CD4-positive, alpha-beta T cell (primary cell): ENCODE results near the gene JARID2. TPM values are rescaled to one million over a fixed set of nuclear protein-coding genes. Genes with fewer than 3 reads are reported as not detected.
A peak's percentile ranks its signal among the peaks of the same experiment; 100 is the strongest.

Experiments used
- ATAC-seq: fragments of 200-7000 bp; cut with Tn5 transposase; one replicate; pipeline ENCODE4 v1.10.0; 2022; ENCODE audit warnings: mild to moderate bottlenecking; ENCODE audit not compliant: poor library complexity
- CTCF ChIA-PET: fragments of 350-600 bp; sonication (Branson Sonifier 250); formaldehyde crosslinking; loops from one replicate; lab custom pipeline; 2021; ENCODE audit warnings: antibody characterized with exemption, inconsistent platforms; lab: Charles Lee
- POLR2A ChIA-PET: fragments of 350-600 bp; sonication (Branson Sonifier 250); formaldehyde crosslinking; loops from one replicate; lab custom pipeline; 2021; ENCODE audit warnings: antibody characterized with exemption, inconsistent platforms; lab: Charles Lee
- DNase-seq, 14 experiments: peaks; one replicate each; pipeline ENCODE4 v3.0.0-alpha.2; 2013 to 2020; ENCODE audit warnings: mixed read lengths in 2 of 14
- H3K27ac ChIP-seq, 2 donors: one replicate each; pipeline versions ENCODE4 v1.5.1 to v1.7.0; 2013; ENCODE audit warnings: low read length in 2 of 2, low read depth in 1 of 2, mild to moderate bottlenecking in 1 of 2
- H3K27me3 ChIP-seq, 2 experiments: 1 replicate in 1 of 2; 2 replicates in 1 of 2; pipeline versions ENCODE4 v1.6.1 to v1.7.0; 2013; ENCODE audit warnings: low read length in 2 of 2, control low read depth in 1 of 2, mild to moderate bottlenecking in 1 of 2, moderate library complexity in 1 of 2; ENCODE audit not compliant: insufficient read depth in 2 of 2, control insufficient read depth in 1 of 2
- H3K36me3 ChIP-seq: one replicate; pipeline ENCODE4 v1.6.1; 2013; ENCODE audit warnings: low read length, control low read depth; ENCODE audit not compliant: insufficient read depth
- H3K4me1 ChIP-seq: one replicate; pipeline ENCODE4 v1.6.1; 2013; ENCODE audit warnings: low read length, control low read depth; ENCODE audit not compliant: insufficient read depth
- H3K4me3 ChIP-seq: one replicate; pipeline ENCODE4 v1.5.1; 2013; ENCODE audit warnings: mild to moderate bottlenecking, low read length, moderate library complexity
- H3K9me3 ChIP-seq, 2 experiments: 1 replicate in 1 of 2; 2 replicates in 1 of 2; pipeline versions ENCODE4 v1.6.1 to v1.7.0; 2013; ENCODE audit warnings: low read length in 2 of 2, mild to moderate bottlenecking in 2 of 2, control low read depth in 1 of 2, moderate library complexity in 1 of 2; ENCODE audit not compliant: control insufficient read depth in 1 of 2, insufficient read depth in 1 of 2
- H3K27ac Mint-ChIP-seq: one replicate; pipeline ENCODE4 v1.8.0; 2020; ENCODE audit warnings: mixed read lengths
- H3K27me3 Mint-ChIP-seq: one replicate; pipeline ENCODE4 v1.8.0; 2021; ENCODE audit warnings: mixed read lengths
- H3K36me3 Mint-ChIP-seq: one replicate; pipeline ENCODE4 v1.8.0; 2021; ENCODE audit warnings: low read depth, mixed read lengths
- H3K4me1 Mint-ChIP-seq: one replicate; pipeline ENCODE4 v1.8.0; 2021; ENCODE audit warnings: low read depth, mixed read lengths
- H3K4me3 Mint-ChIP-seq: one replicate; pipeline ENCODE4 v1.8.0; 2020; ENCODE audit warnings: mild to moderate bottlenecking, mixed read lengths
- H3K9me3 Mint-ChIP-seq: one replicate; pipeline ENCODE4 v1.8.0; 2020; ENCODE audit warnings: mixed read lengths
- CTCF ChIP-seq: fragments of 200-600 bp; IDR thresholded peaks from one replicate; pipeline ENCODE4 v1.8.0; 2022; ENCODE audit warnings: antibody characterized with exemption, mild to moderate bottlenecking
- intact Hi-C, 2 experiments: fragments of 100-400 bp; cut with DNase I in 1 of 2; cut with micrococcal nuclease in 1 of 2; formaldehyde crosslinking; loops; one replicate each; pipeline versions ENCODE4 v1.15.1 to v1.9.0; 2023 to 2025; cut with DNase I, micrococcal nuclease
- total RNA-seq, 174 experiments: library from RNA in 2 of 174; stranded (reverse) in 2 of 174; gene quantifications; one replicate each; pipeline ENCODE4 v1.2.3 and lab custom pipeline; 2021 to 2026

JARID2 gene
- total RNA-seq, 2 experiments from 2014 or later, result 32.0 to 33.0 TPM

- H3K4me3 Mint-ChIP-seq, result no peak overlapping the region
- H3K27me3 Mint-ChIP-seq, result no peaks in the 10 kb centered on the region
- Histone ChIP-seq H3K27me3 (no peaks in the 10 kb centered on the region), H3K4me3 (no peak overlapping the region), H3K27ac (peak overlapping the region in 1 of 2 donors; percentile 16), H3K4me1 (peaks cover 25% of the 10 kb centered on the region), H3K36me3 (peaks cover 9% of the 10 kb centered on the region), H3K9me3 (no peaks in the 10 kb centered on the region)
- H3K27ac Mint-ChIP-seq, result peak overlapping the region; percentile 60
- CTCF ChIA-PET, result interaction anchor here (0.9 kb wide), 1 partner anchor 186 kb away, joined by 3 read pairs; no protein-coding TSS in a partner anchor
- POLR2A ChIA-PET, result interaction anchor here (1.0 kb wide), 1 partner anchor 18 kb away, joined by 6 read pairs; no protein-coding TSS in a partner anchor
- no peaks in the 10 kb centered on the region for H3K9me3 Mint-ChIP-seq
- TF ChIP-seq CTCF, result no peak
- H3K36me3 Mint-ChIP-seq, result no peaks in the 10 kb centered on the region
- DNase-seq (no peak), ATAC-seq (no peak)
- intact Hi-C loops, result loop anchor here (2.0 to 5.0 kb wide), 5 partner anchors 112 to 1229 kb away; partner anchors contain the start of gene JARID2 (in 1 of the 2)
- H3K4me1 Mint-ChIP-seq, result peaks cover 87% of the 10 kb centered on the region
These were observed 193.6 kb downstream of the JARID2 start for GRCh38 chr6:15439410-15440025.

GRCh38 chr6:15440040-15440439 is 194.2 kb downstream of the JARID2 start:
- Histone ChIP-seq H3K36me3 (peaks cover 9% of the 10 kb centered on the region), H3K4me1 (peaks cover 25% of the 10 kb centered on the region), H3K4me3 (no peak overlapping the region), H3K27ac (no peak overlapping the region), H3K9me3 (no peaks in the 10 kb centered on the region), H3K27me3 (no peaks in the 10 kb centered on the region)
- TF ChIP-seq CTCF, result no peak
- POLR2A ChIA-PET, result interaction anchor here (0.6 kb wide), 1 partner anchor 1243 kb away, joined by 3 read pairs; no protein-coding TSS in a partner anchor
- ATAC-seq, result no peak
- Mint-ChIP-seq H3K4me1 (peaks cover 87% of the 10 kb centered on the region), H3K9me3 (no peaks in the 10 kb centered on the region), H3K27me3 (no peaks in the 10 kb centered on the region), H3K27ac (peak overlapping the region; percentile 60), H3K4me3 (no peak overlapping the region), H3K36me3 (no peaks in the 10 kb centered on the region)
- intact Hi-C loops, result loop anchor here (2.0 to 5.0 kb wide), 5 partner anchors 113 to 1229 kb away; partner anchors contain the start of gene JARID2 (in 1 of the 2)
- no peak for DNase-seq
- CTCF ChIA-PET, result no interaction called here

GRCh38 chr6:15441215-15441868 is 195.5 kb downstream of the JARID2 start:
- H3K36me3 Mint-ChIP-seq, result no peaks in the 10 kb centered on the region

More at GRCh38 chr6:15441215-15441868, 195.5 kb downstream of the JARID2 start:
- no peak overlapping the region for H3K4me3 Mint-ChIP-seq
- ATAC-seq (peak; percentile 69), DNase-seq (peak in 11 of 14 experiments; percentile 7 to 73 (median 16))
- no peaks in the 10 kb centered on the region for H3K27me3 ChIP-seq
- H3K9me3 Mint-ChIP-seq, result no peaks in the 10 kb centered on the region
- H3K27ac ChIP-seq, result no peak overlapping the region
- intact Hi-C loops, result loop anchor here (1.0 to 5.0 kb wide), 6 partner anchors 114 to 1231 kb away; partner anchors contain the start of gene JARID2 (in 1 of the 2)
- H3K4me3 ChIP-seq, result no peak overlapping the region
- H3K27ac Mint-ChIP-seq, result no peak overlapping the region
- H3K4me1 Mint-ChIP-seq, result peaks cover 89% of the 10 kb centered on the region
- peaks cover 9% of the 10 kb centered on the region for H3K36me3 ChIP-seq
- CTCF ChIA-PET, result interaction anchor here (0.7 to 1.2 kb wide), 3 partner anchors 21 to 567 kb away, joined by 3 read pairs; no protein-coding TSS in a partner anchor
- POLR2A ChIA-PET, result interaction anchor here (0.9 kb wide), 1 partner anchor 30 kb away, joined by 3 read pairs; no protein-coding TSS in a partner anchor
- H3K4me1 ChIP-seq, result peaks cover 21% of the 10 kb centered on the region
- H3K27me3 Mint-ChIP-seq, result no peaks in the 10 kb centered on the region
- peak; percentile 86 for TF ChIP-seq CTCF
- no peaks in the 10 kb centered on the region for H3K9me3 ChIP-seq
